HG02610 (cell line): ENCODE data around the gene FAIM2.
"Not testable (repeated sequence)": the region's sequence is repeated elsewhere in the genome, so short reads cannot be mapped to it uniquely, and the experiment has no call there.

Source experiments
- ATAC-seq: cut with Tn5 transposase; IDR thresholded peaks from one replicate; pipeline ENCODE4 v1.9.1; 2021; ENCODE audit warnings: mild to moderate bottlenecking, moderate library complexity; ENCODE audit not compliant: unreplicated experiment

The FAIM2 gene

GRCh38 chr12:49881415-49882247 is 22.1 kb downstream of the FAIM2 start:
- ATAC-seq, result no peak

- ATAC-seq, result no peak
These were observed 22.8 kb downstream of the FAIM2 start for GRCh38 chr12:49880756-49881414.

GRCh38 chr12:49879065-49879464 is 24.6 kb downstream of the FAIM2 start:
- ATAC-seq, result not testable (repeated sequence)

GRCh38 chr12:49878021-49878420 is 25.7 kb downstream of the FAIM2 start:
- no peak for ATAC-seq

- ATAC-seq, result no peak
These were observed 26.6 kb downstream of the FAIM2 start for GRCh38 chr12:49877066-49877465.

GRCh38 chr12:49876070-49876469 is 27.6 kb downstream of the FAIM2 start:
- no peak for ATAC-seq

- no peak for ATAC-seq
These were observed 28.5 kb downstream of the FAIM2 start for GRCh38 chr12:49875115-49875720.

- ATAC-seq, result no peak
These were observed 29.4 kb downstream of the FAIM2 start for GRCh38 chr12:49874142-49874897.

GRCh38 chr12:49873361-49873934 is 30.3 kb downstream of the FAIM2 start:
- no peak for ATAC-seq

GRCh38 chr12:49872781-49873181 is 30.9 kb downstream of the FAIM2 start:
- no peak for ATAC-seq

GRCh38 chr12:49872381-49872780 is 31.3 kb downstream of the FAIM2 start:
- ATAC-seq, result no peak

GRCh38 chr12:49871811-49872251 is 31.9 kb downstream of the FAIM2 start:
- not testable (repeated sequence) for ATAC-seq

- ATAC-seq, result no peak
These were observed 32.5 kb downstream of the FAIM2 start for GRCh38 chr12:49871263-49871561.

GRCh38 chr12:49870501-49871262 is 33.0 kb downstream of the FAIM2 start:
- ATAC-seq, result no peak

- ATAC-seq, result no peak
These were observed 33.7 kb downstream of the FAIM2 start for GRCh38 chr12:49869816-49870500.

- no peak for ATAC-seq
These were observed 34.5 kb downstream of the FAIM2 start for GRCh38 chr12:49868952-49869815.

- no peak for ATAC-seq
These were observed 35.3 kb downstream of the FAIM2 start for GRCh38 chr12:49868449-49868848.

GRCh38 chr12:49867570-49868341 is 35.9 kb downstream of the FAIM2 start:
- ATAC-seq, result no peak
